ENCODE data around the gene DCTN3. TPM values are rescaled to one million over a fixed set of nuclear protein-coding genes. Genes with fewer than 3 reads are reported as not detected.

DCTN3 gene
- total and polyA plus RNA-seq, 11 donors = 73.8 to 155 (median 121) TPM

GRCh38 chr9:34654323-34655051 lies 34.2 kb upstream of the DCTN3 start:
- ATAC-seq (peak; percentile 47 to 81 (median 67)), DNase-seq (peak; percentile 81 to 88 (median 83))
- no peaks in the 10 kb centered on the region for H3K27me3 ChIP-seq
- WGBS, 4 donors = 29 to 49% (median 40%) methylated on average over 10 to 11 of the region's 11 CpGs
- peak overlapping the region in 3 of 12 donors; percentile 22 to 61 (median 24) for H3K4me3 ChIP-seq
- intact Hi-C loops (cut with DNase I) = loop anchor here in 1 of 10 donors (5.0 kb wide), 1 partner anchor 48 kb away; no protein-coding TSS in a partner anchor
- H3K36me3 ChIP-seq = peaks cover 0 to 22% (median 10%) of the 10 kb centered on the region in 9 donors
- H3K27ac ChIP-seq = peak overlapping the region; percentile 43 to 95 (median 86)
- TF ChIP-seq POLR2A (IDR thresholded peaks at IDR 0.05) = no peak
- no peak for TF ChIP-seq CTCF (IDR thresholded peaks at IDR 0.05)
- no peaks in the 10 kb centered on the region for H3K9me3 ChIP-seq
- peaks cover 7 to 61% (median 43%) of the 10 kb centered on the region in 12 donors for H3K4me1 ChIP-seq

- 26 to 49% (median 30%) methylated on average over 10 to 11 of the region's 11 CpGs for WGBS, 4 donors
- intact Hi-C loops (cut with DNase I) = loop anchor here in 1 of 10 donors (5.0 kb wide), 1 partner anchor 49 kb away; no protein-coding TSS in a partner anchor
- no peaks in the 10 kb centered on the region for H3K27me3 ChIP-seq
- peaks cover 0 to 31% (median 21%) of the 10 kb centered on the region in 9 donors for H3K36me3 ChIP-seq
- H3K27ac ChIP-seq = peak overlapping the region; percentile 43 to 95 (median 86)
- peaks cover 7 to 67% (median 45%) of the 10 kb centered on the region in 12 donors for H3K4me1 ChIP-seq
- TF ChIP-seq POLR2A (IDR thresholded peaks at IDR 0.05) (no peak), CTCF (IDR thresholded peaks at IDR 0.05) (no peak)
- no peaks in the 10 kb centered on the region for H3K9me3 ChIP-seq
- peak in 1 of 5 donors; percentile 40 for DNase-seq
- H3K4me3 ChIP-seq = peak overlapping the region in 10 of 12 donors; percentile 35 to 65 (median 58)
- ATAC-seq = peak in 3 of 4 donors; percentile 2 to 3 (median 2)
Observed at GRCh38 chr9:34653151-34654072, 33.1 kb upstream of the DCTN3 start.

- no peaks in the 10 kb centered on the region for H3K9me3 ChIP-seq
- H3K36me3 ChIP-seq = peaks cover 0 to 29% (median 24%) of the 10 kb centered on the region in 9 donors
- H3K4me3 ChIP-seq = peak overlapping the region; percentile 35 to 65 (median 54)
- H3K27ac ChIP-seq = peak overlapping the region; percentile 36 to 95 (median 86)
- no peak for ATAC-seq
- 10 to 17% (median 11%) methylated on average over 5 of the region's 5 CpGs for WGBS, 4 donors
- peaks cover 7 to 75% (median 53%) of the 10 kb centered on the region in 12 donors for H3K4me1 ChIP-seq
- intact Hi-C loops (cut with DNase I) = loop anchor here in 1 of 10 donors (5.0 kb wide), 1 partner anchor 50 kb away; no protein-coding TSS in a partner anchor
- H3K27me3 ChIP-seq = no peaks in the 10 kb centered on the region
- TF ChIP-seq CTCF (IDR thresholded peaks at IDR 0.05) (no peak), POLR2A (IDR thresholded peaks at IDR 0.05) (no peak)
- no peak for DNase-seq
Observed at GRCh38 chr9:34652602-34653000, 32.3 kb upstream of the DCTN3 start.
